CD4-positive, alpha-beta T cell (primary cell): ENCODE measurements around the gene SVIL. TPM values are rescaled to one million over a fixed set of nuclear protein-coding genes. Genes with fewer than 3 reads are reported as not detected.
A peak's percentile ranks its signal among the peaks of the same experiment; 100 is the strongest.

Experiments
- ATAC-seq: fragments of 200-7000 bp; cut with Tn5 transposase; one replicate; pipeline ENCODE4 v1.10.0; 2022; ENCODE audit warnings: mild to moderate bottlenecking; ENCODE audit not compliant: poor library complexity
- CTCF ChIA-PET: fragments of 350-600 bp; sonication (Branson Sonifier 250); formaldehyde crosslinking; loops from one replicate; lab custom pipeline; 2021; ENCODE audit warnings: antibody characterized with exemption, inconsistent platforms; lab: Charles Lee
- POLR2A ChIA-PET: fragments of 350-600 bp; sonication (Branson Sonifier 250); formaldehyde crosslinking; loops from one replicate; lab custom pipeline; 2021; ENCODE audit warnings: antibody characterized with exemption, inconsistent platforms; lab: Charles Lee
- DNase-seq, 14 experiments: peaks; one replicate each; pipeline ENCODE4 v3.0.0-alpha.2; 2013 to 2020; ENCODE audit warnings: mixed read lengths in 2 of 14
- H3K27ac ChIP-seq, 2 donors: one replicate each; pipeline versions ENCODE4 v1.5.1 to v1.7.0; 2013; ENCODE audit warnings: low read length in 2 of 2, low read depth in 1 of 2, mild to moderate bottlenecking in 1 of 2
- H3K27me3 ChIP-seq, 2 experiments: 1 replicate in 1 of 2; 2 replicates in 1 of 2; pipeline versions ENCODE4 v1.6.1 to v1.7.0; 2013; ENCODE audit warnings: low read length in 2 of 2, control low read depth in 1 of 2, mild to moderate bottlenecking in 1 of 2, moderate library complexity in 1 of 2; ENCODE audit not compliant: insufficient read depth in 2 of 2, control insufficient read depth in 1 of 2
- H3K36me3 ChIP-seq: one replicate; pipeline ENCODE4 v1.6.1; 2013; ENCODE audit warnings: low read length, control low read depth; ENCODE audit not compliant: insufficient read depth
- H3K4me1 ChIP-seq: one replicate; pipeline ENCODE4 v1.6.1; 2013; ENCODE audit warnings: low read length, control low read depth; ENCODE audit not compliant: insufficient read depth
- H3K4me3 ChIP-seq: one replicate; pipeline ENCODE4 v1.5.1; 2013; ENCODE audit warnings: mild to moderate bottlenecking, low read length, moderate library complexity
- H3K9me3 ChIP-seq, 2 experiments: 1 replicate in 1 of 2; 2 replicates in 1 of 2; pipeline versions ENCODE4 v1.6.1 to v1.7.0; 2013; ENCODE audit warnings: low read length in 2 of 2, mild to moderate bottlenecking in 2 of 2, control low read depth in 1 of 2, moderate library complexity in 1 of 2; ENCODE audit not compliant: control insufficient read depth in 1 of 2, insufficient read depth in 1 of 2
- H3K27ac Mint-ChIP-seq: one replicate; pipeline ENCODE4 v1.8.0; 2020; ENCODE audit warnings: mixed read lengths
- H3K27me3 Mint-ChIP-seq: one replicate; pipeline ENCODE4 v1.8.0; 2021; ENCODE audit warnings: mixed read lengths
- H3K36me3 Mint-ChIP-seq: one replicate; pipeline ENCODE4 v1.8.0; 2021; ENCODE audit warnings: low read depth, mixed read lengths
- H3K4me1 Mint-ChIP-seq: one replicate; pipeline ENCODE4 v1.8.0; 2021; ENCODE audit warnings: low read depth, mixed read lengths
- H3K4me3 Mint-ChIP-seq: one replicate; pipeline ENCODE4 v1.8.0; 2020; ENCODE audit warnings: mild to moderate bottlenecking, mixed read lengths
- H3K9me3 Mint-ChIP-seq: one replicate; pipeline ENCODE4 v1.8.0; 2020; ENCODE audit warnings: mixed read lengths
- CTCF ChIP-seq: fragments of 200-600 bp; IDR thresholded peaks from one replicate; pipeline ENCODE4 v1.8.0; 2022; ENCODE audit warnings: antibody characterized with exemption, mild to moderate bottlenecking
- intact Hi-C, 2 experiments: fragments of 100-400 bp; cut with DNase I in 1 of 2; cut with micrococcal nuclease in 1 of 2; formaldehyde crosslinking; loops; one replicate each; pipeline versions ENCODE4 v1.15.1 to v1.9.0; 2023 to 2025; cut with DNase I, micrococcal nuclease
- total RNA-seq, 174 experiments: library from RNA in 2 of 174; stranded (reverse) in 2 of 174; gene quantifications; one replicate each; pipeline ENCODE4 v1.2.3 and lab custom pipeline; 2021 to 2026

Gene SVIL
- total RNA-seq, 2 experiments from 2014 or later = 38.5 to 40.3 TPM

GRCh38 chr10:29415876-29416275, 218.9 kb downstream of the SVIL start:
- DNase-seq (no peak), ATAC-seq (no peak)
- peaks cover 7% of the 10 kb centered on the region for H3K36me3 ChIP-seq
- peaks cover 30% of the 10 kb centered on the region for H3K36me3 Mint-ChIP-seq
- H3K4me3 ChIP-seq = no peak overlapping the region
- intact Hi-C loops = no loop called here
- no peak overlapping the region for H3K27ac Mint-ChIP-seq
- no peak overlapping the region for H3K27ac ChIP-seq
- CTCF ChIA-PET = no interaction called here
- POLR2A ChIA-PET = no interaction called here
- no peaks in the 10 kb centered on the region for H3K27me3 ChIP-seq
- no peak overlapping the region for H3K4me3 Mint-ChIP-seq
- no peaks in the 10 kb centered on the region for H3K9me3 Mint-ChIP-seq
- H3K9me3 ChIP-seq = no peaks in the 10 kb centered on the region
- peaks cover 33% of the 10 kb centered on the region for H3K4me1 Mint-ChIP-seq
- peaks cover 6% of the 10 kb centered on the region for H3K4me1 ChIP-seq
- no peak for TF ChIP-seq CTCF
- H3K27me3 Mint-ChIP-seq = no peaks in the 10 kb centered on the region

- Mint-ChIP-seq H3K27me3 (no peaks in the 10 kb centered on the region), H3K9me3 (no peaks in the 10 kb centered on the region), H3K4me3 (no peak overlapping the region), H3K4me1 (peaks cover 40% of the 10 kb centered on the region), H3K27ac (no peak overlapping the region), H3K36me3 (peaks cover 18% of the 10 kb centered on the region)
- ChIA-PET CTCF (no interaction called here), POLR2A (no interaction called here)
- peaks cover 9% of the 10 kb centered on the region for H3K4me1 ChIP-seq
- H3K9me3 ChIP-seq = no peaks in the 10 kb centered on the region
- no peak overlapping the region for H3K27ac ChIP-seq
- H3K27me3 ChIP-seq = no peaks in the 10 kb centered on the region
- peaks cover 2% of the 10 kb centered on the region for H3K36me3 ChIP-seq
- intact Hi-C loops = no loop called here
- no peak for DNase-seq
- no peak for TF ChIP-seq CTCF
- no peak for ATAC-seq
- no peak overlapping the region for H3K4me3 ChIP-seq
Measured at GRCh38 chr10:29414501-29414900, 220.3 kb downstream of the SVIL start.

- ATAC-seq = no peak
- Histone ChIP-seq H3K27ac (no peak overlapping the region), H3K9me3 (no peaks in the 10 kb centered on the region), H3K36me3 (peaks cover 2% of the 10 kb centered on the region), H3K27me3 (no peaks in the 10 kb centered on the region), H3K4me3 (no peak overlapping the region), H3K4me1 (peaks cover 19% of the 10 kb centered on the region)
- H3K36me3 Mint-ChIP-seq = peaks cover 11% of the 10 kb centered on the region
- ChIA-PET CTCF (no interaction called here), POLR2A (no interaction called here)
- intact Hi-C loops = no loop called here
- H3K4me1 Mint-ChIP-seq = peaks cover 50% of the 10 kb centered on the region
- H3K27ac Mint-ChIP-seq = no peak overlapping the region
- H3K9me3 Mint-ChIP-seq = no peaks in the 10 kb centered on the region
- no peaks in the 10 kb centered on the region for H3K27me3 Mint-ChIP-seq
- TF ChIP-seq CTCF = no peak
- H3K4me3 Mint-ChIP-seq = peak overlapping the region; percentile 3
- no peak for DNase-seq
Measured at GRCh38 chr10:29412485-29412884, 222.3 kb downstream of the SVIL start.
